SJSA1 (cell line): ENCODE data around the gene SDE2. TPM values are rescaled to one million over a fixed set of nuclear protein-coding genes. Genes with fewer than 3 reads are reported as not detected.

Experiments used
- DNase-seq, 2 experiments: peaks; one replicate each; pipeline ENCODE4 v3.0.0-alpha.2; 2015 to 2020; ENCODE audit warnings: low spot score in 2 of 2, low read depth in 1 of 2
- H3K27ac ChIP-seq: fragments of 250-450 bp; sonication (Bioruptor Pico); 2 replicates; pipeline ENCODE4 v1.5.1; 2020; ENCODE audit warnings: mild to moderate bottlenecking, moderate library complexity
- H3K27me3 ChIP-seq: fragments of 250-450 bp; sonication (Bioruptor Pico); replicated peaks from 2 replicates; pipeline ENCODE4 v1.5.1; 2020; ENCODE audit warnings: mild to moderate bottlenecking, moderate library complexity
- H3K36me3 ChIP-seq: fragments of 250-450 bp; sonication (Bioruptor Pico); 2 replicates; pipeline ENCODE4 v1.5.1; 2020; ENCODE audit warnings: mild to moderate bottlenecking
- H3K4me1 ChIP-seq: fragments of 250-450 bp; sonication (Bioruptor Pico); replicated peaks from 2 replicates; pipeline ENCODE4 v1.6.1; 2021; ENCODE audit warnings: mild to moderate bottlenecking
- H3K4me3 ChIP-seq: fragments of 250-450 bp; sonication (Bioruptor Pico); 2 replicates; pipeline ENCODE4 v1.5.1; 2020; ENCODE audit warnings: mild to moderate bottlenecking
- H3K9me3 ChIP-seq: fragments of 250-450 bp; sonication (Bioruptor Pico); replicated peaks from 2 replicates; pipeline ENCODE4 v1.5.1; 2020; ENCODE audit warnings: mild to moderate bottlenecking
- total RNA-seq: library from RNA; depleted of rRNA; stranded (reverse); fragments of >200 nt; shearing (Covaris generic); gene quantifications from 2 replicates; pipeline ENCODE4 v1.2.3, GENCODE V29; 2014; rRNA removed

The SDE2 gene
- 38.5 and 43.9 TPM in 2 replicates for total RNA-seq

DNA sequence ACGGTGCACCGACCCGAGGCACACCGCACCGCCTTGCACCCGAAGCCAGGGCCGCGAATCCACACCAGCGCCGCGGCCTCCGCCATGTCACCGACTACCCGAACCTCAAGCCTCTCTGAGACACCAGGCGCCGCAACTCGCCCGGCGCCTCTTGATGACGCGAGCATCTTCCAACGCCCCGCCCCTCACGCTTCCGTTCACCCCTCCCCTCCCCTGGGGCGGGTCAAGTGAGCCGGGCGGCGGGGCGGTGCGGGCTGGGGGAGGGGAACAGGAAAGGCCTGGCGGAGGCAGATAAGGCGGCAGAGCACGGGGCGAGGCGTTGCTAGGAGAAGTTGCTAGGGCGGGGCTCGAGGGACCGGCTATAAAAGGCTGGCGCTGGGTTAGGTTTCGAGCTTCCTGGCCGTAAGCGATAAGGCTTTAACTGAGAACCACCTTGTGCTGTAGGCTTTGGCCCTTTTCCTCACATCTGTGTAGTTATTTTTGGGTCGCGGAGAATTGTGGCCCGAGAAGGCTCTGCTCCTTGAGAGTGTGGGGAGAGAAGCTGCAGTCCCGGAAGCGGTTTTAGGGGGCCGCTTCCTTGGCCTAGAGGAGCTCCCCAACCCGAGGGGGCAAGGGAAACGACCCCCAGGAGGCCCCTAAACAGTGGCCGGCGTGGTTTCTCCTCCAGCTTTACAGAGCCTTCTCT, at the start of gene SDE2:
Gene SDE2, minus strand, starts transcription at position 117 of the 685 bp plus-strand sequence. Its CDS starts 31 bp downstream, at position 86.
- H3K9me3 ChIP-seq = no peaks in the 10 kb centered on the region
- H3K4me1 ChIP-seq = peaks cover 45% of the 10 kb centered on the region
- peak within 1 kb of the TSS; percentile 69 for H3K27ac ChIP-seq
- peaks cover 39% of the 10 kb centered on the region for H3K36me3 ChIP-seq
- H3K4me3 ChIP-seq = peak within 1 kb of the TSS; percentile 69
- no peaks in the 10 kb centered on the region for H3K27me3 ChIP-seq
- peak; percentile 94 to 100 for DNase-seq

DNA sequence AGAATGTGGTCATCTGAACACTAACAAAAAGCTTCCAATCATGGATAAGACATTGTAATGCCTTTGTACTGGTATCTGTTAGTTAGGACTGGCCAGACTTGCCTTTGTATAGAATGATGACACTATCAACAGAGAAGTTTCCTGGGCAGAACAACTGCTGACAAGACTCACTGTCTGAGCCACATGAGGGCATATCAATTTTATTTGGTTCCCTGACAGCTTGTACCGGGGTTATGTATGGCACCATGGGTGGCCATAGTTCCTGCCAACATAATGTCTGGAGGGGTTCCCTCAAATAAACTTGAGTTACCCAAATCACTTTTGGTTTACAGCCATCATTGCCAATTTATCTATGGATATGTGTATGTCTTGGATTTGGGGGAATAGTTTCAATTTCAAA, 49.7 kb upstream of the SDE2 start:
- H3K9me3 ChIP-seq = no peaks in the 10 kb centered on the region
- no peak overlapping the region for H3K27ac ChIP-seq
- no peaks in the 10 kb centered on the region for H3K27me3 ChIP-seq
- no peak overlapping the region for H3K4me3 ChIP-seq
- H3K4me1 ChIP-seq = peaks cover 13% of the 10 kb centered on the region
- no peaks in the 10 kb centered on the region for H3K36me3 ChIP-seq
- no peak for DNase-seq

DNA sequence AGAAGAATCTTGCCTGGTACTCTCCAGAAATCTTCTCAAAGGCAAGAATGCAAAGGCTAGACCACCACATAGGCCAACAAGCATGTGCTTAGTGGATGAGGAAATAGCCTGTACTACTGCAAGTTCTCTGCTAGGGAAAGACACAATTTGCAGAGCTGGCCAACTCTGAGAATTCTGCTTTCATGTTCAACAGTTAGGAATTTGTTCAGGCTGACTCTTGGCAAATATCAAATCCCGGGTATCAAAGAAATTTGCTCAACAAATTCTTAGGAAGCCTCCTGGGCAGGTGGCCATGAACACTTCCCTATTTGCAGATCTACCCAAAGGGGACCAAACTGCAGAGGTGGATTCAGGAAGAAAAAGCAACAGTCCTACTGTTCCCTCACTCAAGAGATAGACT, 48.4 kb upstream of the SDE2 start:
- no peaks in the 10 kb centered on the region for H3K36me3 ChIP-seq
- no peak for DNase-seq

DNA sequence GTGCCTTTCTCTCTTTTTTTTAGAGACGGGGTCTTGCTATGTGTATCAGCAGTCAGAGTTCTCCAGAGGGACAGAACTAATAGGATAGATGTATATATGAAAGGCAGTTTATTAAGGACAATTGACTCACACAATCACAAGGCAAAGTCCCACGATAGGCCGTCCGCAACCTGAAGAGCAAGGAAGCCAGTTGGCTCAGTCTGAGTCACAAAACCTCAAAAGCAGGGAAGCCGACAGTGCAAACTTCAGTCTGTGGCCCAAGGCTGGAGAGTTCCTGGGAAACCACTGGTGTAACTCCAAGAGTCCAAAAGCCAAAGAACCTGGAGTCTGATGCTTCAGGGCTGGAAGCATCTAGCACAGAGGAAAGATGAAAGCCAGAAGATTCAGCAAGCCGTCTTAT, 47.1 kb upstream of the SDE2 start:
- H3K4me3 ChIP-seq = no peak overlapping the region
- no peaks in the 10 kb centered on the region for H3K36me3 ChIP-seq
- no peaks in the 10 kb centered on the region for H3K27me3 ChIP-seq
- H3K4me1 ChIP-seq = peaks cover 13% of the 10 kb centered on the region
- no peaks in the 10 kb centered on the region for H3K9me3 ChIP-seq
- H3K27ac ChIP-seq = no peak overlapping the region
- DNase-seq = peak; percentile 61 to 72

More for the DNA sequence above, 48.4 kb upstream of the SDE2 start:
- no peaks in the 10 kb centered on the region for H3K27me3 ChIP-seq
- peaks cover 13% of the 10 kb centered on the region for H3K4me1 ChIP-seq
- no peak overlapping the region for H3K27ac ChIP-seq
- H3K4me3 ChIP-seq = no peak overlapping the region
- no peaks in the 10 kb centered on the region for H3K9me3 ChIP-seq

DNA sequence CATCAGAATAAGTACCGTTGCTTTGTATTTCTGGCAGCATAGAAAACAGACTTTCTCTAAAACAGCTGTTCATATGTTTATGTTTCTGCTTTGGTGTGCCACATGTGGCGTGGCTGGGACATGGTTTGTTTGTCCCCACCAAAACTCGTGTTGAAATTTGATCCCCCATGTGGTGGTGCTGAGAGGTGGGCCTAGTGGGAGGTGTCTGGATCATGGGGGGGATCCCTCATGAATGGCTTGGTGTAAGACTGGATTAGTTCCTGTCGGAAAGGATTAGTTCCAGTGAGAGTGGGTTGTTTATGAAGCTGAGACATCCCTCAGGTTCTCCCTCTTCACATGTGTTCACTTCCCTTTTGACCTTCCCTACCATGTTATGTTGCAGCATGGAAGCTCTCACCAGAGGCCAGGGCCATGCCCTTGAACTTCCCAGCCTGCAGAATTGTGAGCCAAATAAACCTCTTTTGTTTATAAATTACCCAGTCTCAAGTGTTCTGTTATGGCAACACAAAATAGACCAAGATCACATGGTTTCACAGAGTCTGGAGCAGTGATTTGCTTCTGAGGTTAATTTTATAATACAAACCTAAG, 45.5 kb upstream of the SDE2 start:
- DNase-seq = no peak
- Histone ChIP-seq H3K27me3 (no peaks in the 10 kb centered on the region), H3K4me3 (no peak overlapping the region), H3K27ac (no peak overlapping the region), H3K9me3 (no peaks in the 10 kb centered on the region), H3K4me1 (peaks cover 13% of the 10 kb centered on the region), H3K36me3 (no peaks in the 10 kb centered on the region)

DNA sequence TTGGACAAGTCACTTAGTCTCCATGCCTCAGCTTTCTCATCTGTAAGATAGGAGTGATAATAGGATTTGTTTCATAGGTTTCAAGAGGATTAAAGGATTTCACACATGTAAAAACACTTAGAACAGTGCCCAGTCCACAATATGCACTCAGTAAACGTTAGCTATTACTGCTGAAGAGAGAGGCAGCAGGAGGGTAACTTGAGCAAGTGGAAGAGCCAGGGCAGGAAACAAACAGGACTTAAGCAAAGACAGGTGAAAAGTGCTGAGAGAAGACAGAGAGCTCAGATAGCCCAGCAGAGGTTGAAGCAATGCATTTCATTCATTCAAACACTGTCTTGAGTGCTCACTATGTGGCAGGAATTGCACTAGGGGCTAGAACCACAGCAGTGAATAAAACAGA, 42.3 kb upstream of the SDE2 start:
- Histone ChIP-seq H3K27ac (no peak overlapping the region), H3K36me3 (no peaks in the 10 kb centered on the region), H3K9me3 (no peaks in the 10 kb centered on the region), H3K4me1 (peaks cover 7% of the 10 kb centered on the region), H3K4me3 (no peak overlapping the region), H3K27me3 (no peaks in the 10 kb centered on the region)
- no peak for DNase-seq

DNA sequence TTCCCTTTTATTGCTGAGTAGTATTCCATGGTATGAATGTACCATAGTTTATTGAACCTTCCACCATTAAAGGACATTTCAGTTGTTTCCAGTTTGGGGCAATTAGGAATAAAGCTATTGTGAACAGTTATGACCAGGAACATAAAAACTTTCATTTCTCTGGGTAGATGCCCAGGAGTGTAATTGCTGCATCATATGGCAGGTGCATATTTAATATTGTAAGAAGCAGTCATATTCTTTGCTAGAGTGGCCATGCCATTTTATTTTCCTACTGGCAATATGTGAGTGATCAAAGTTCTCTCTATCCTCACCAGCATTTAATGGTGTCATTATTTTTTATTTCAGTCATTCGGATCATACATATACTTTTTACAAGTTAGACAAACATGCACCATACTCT, 39.5 kb upstream of the SDE2 start:
- H3K9me3 ChIP-seq = no peaks in the 10 kb centered on the region
- no peaks in the 10 kb centered on the region for H3K27me3 ChIP-seq
- no peak overlapping the region for H3K27ac ChIP-seq
- no peak overlapping the region for H3K4me3 ChIP-seq
- H3K36me3 ChIP-seq = no peaks in the 10 kb centered on the region
- no peaks in the 10 kb centered on the region for H3K4me1 ChIP-seq
- no peak for DNase-seq

DNA sequence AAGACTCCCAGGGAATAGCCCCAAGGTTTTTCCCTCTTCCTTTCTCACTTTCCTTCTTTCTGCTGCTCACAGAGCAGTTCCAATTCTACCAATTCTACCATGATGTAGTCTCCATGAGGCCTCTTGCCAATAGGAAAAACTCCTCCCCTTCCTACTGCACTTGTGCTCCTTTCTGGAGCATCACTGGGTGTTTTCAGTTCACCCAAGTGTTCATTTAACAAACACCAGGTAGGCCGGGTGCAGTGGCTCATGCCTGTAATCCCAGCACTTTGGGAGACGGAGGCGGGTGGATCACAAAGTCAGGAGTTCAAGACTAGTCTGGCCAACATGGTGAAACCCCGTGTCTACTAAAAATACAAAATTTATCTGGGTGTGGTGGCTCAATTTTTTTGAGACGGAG, 36.8 kb upstream of the SDE2 start:
- H3K9me3 ChIP-seq = no peaks in the 10 kb centered on the region
- H3K27me3 ChIP-seq = no peaks in the 10 kb centered on the region
- no peak for DNase-seq
- H3K4me3 ChIP-seq = no peak overlapping the region
- H3K27ac ChIP-seq = no peak overlapping the region
- no peaks in the 10 kb centered on the region for H3K36me3 ChIP-seq
- H3K4me1 ChIP-seq = no peaks in the 10 kb centered on the region

DNA sequence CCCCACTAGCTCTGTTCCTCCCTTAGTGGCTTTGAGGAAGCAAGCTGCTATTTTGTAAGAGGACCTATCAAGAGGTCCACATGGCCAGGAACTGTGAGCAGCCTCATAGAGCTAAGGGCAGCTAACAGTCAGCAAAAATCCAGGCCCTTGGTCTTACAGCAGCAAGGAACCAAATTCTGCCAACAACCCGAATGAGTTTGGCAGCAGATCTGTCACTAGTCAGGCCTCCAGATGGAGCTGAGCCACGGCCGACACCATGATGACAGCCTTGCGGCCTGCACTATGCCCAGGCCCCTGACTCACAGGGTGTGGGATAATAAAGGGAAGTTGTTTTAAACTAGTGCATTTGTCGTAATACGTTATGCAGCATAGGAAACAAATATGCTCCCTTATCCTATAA, 35.3 kb upstream of the SDE2 start:
- H3K27ac ChIP-seq = no peak overlapping the region
- no peak overlapping the region for H3K4me3 ChIP-seq
- H3K4me1 ChIP-seq = no peaks in the 10 kb centered on the region
- no peak for DNase-seq
- H3K36me3 ChIP-seq = no peaks in the 10 kb centered on the region
- H3K9me3 ChIP-seq = no peaks in the 10 kb centered on the region
- H3K27me3 ChIP-seq = no peaks in the 10 kb centered on the region

DNA sequence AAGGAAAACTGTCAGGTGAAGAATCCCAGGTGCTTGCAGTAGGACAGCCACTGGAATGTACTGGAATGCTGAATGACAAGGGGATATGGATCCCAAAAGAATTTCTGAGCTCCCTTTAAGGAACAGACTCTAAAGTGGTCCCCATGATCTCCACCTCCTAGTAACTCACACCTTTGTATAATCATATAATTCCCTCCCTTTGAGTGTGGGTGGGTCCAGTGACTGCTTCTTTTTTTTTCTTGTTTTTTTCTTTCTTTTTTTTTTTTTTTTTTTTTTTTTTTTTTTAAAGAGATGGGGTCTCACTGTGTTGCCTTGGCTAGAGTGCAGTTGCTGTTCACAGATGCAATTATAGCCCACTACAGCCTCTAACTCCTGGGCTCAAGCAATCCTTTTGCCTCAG, 34.8 kb upstream of the SDE2 start:
- Histone ChIP-seq H3K9me3 (no peaks in the 10 kb centered on the region), H3K36me3 (no peaks in the 10 kb centered on the region), H3K4me1 (no peaks in the 10 kb centered on the region), H3K27me3 (no peaks in the 10 kb centered on the region), H3K27ac (no peak overlapping the region), H3K4me3 (no peak overlapping the region)
- no peak for DNase-seq

DNA sequence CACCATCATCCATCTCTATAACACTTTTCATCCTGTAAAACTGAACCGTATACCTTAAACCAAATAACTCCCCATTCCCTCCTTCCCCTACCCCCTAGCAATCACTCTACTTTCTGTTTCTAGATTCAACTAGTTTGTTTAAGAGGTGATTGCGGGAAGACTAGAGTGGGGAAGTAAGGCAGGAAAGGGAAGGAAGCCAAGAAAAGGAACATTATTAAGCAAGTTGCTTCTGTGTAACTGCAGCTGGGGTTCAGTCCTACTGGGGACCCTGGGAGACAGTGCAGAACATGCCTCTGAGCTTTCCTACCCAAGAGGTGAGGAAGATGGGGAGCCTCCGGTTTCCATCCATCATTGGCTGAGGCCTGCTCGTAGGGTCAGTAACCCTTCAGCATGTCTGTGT, 34.4 kb upstream of the SDE2 start:
- Histone ChIP-seq H3K4me3 (no peak overlapping the region), H3K27me3 (no peaks in the 10 kb centered on the region), H3K36me3 (no peaks in the 10 kb centered on the region), H3K4me1 (no peaks in the 10 kb centered on the region), H3K9me3 (no peaks in the 10 kb centered on the region), H3K27ac (no peak overlapping the region)
- DNase-seq = no peak

DNA sequence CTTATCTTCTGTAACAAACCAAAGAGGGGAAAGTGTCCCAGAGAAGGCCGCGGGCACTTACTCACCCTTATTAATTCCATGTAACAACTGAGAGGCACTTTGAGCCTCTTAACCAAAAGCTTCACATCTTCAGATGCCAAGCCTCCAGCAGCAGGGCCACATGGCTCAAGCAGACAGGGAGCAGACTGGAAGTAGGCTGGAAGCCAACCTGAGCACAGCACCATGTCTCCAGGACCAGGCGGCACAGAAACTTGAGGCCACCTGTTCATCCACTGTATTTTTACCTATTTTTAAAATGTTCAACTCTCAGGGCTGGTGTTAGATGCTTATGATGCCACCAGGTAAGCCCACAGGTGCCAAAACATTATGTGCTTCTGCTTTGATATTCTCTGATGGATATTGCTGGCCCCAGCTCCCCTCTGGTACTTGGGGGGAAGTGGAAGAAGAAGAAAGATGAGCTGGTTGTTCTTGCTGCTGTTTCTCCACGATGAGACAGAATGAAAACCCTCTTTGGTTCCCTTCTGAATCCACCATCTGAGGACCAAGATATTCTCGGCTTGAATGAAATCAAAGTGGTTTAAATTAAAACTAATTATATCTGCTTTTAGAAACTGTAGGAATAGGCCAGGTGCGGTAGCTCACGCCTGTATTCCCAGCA, 30.6 kb upstream of the SDE2 start:
- Histone ChIP-seq H3K27ac (no peak overlapping the region), H3K27me3 (no peaks in the 10 kb centered on the region), H3K4me3 (no peak overlapping the region), H3K9me3 (no peaks in the 10 kb centered on the region), H3K4me1 (no peaks in the 10 kb centered on the region), H3K36me3 (no peaks in the 10 kb centered on the region)
- no peak for DNase-seq

DNA sequence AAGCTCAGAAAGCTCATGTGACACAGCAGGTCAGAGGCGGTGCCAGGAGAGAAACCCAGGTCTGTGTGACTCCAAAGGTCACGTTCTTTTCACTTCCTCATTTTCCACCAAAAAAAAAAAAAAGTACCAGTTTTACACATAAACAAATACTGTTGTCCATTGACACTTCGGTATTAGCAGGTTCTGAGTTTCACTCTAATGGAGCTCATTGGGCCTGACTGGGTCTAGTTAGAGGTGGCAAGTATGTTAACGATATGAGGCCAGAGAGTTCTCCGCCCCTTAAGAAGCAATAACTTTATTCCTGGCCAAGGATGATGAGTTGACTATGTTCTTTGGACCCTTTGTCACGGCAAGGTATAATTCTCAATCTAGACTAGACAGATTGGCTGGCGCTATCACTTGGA, 30.0 kb upstream of the SDE2 start:
- Histone ChIP-seq H3K4me3 (no peak overlapping the region), H3K27me3 (no peaks in the 10 kb centered on the region), H3K9me3 (no peaks in the 10 kb centered on the region), H3K27ac (no peak overlapping the region), H3K4me1 (no peaks in the 10 kb centered on the region), H3K36me3 (no peaks in the 10 kb centered on the region)
- no peak for DNase-seq

DNA sequence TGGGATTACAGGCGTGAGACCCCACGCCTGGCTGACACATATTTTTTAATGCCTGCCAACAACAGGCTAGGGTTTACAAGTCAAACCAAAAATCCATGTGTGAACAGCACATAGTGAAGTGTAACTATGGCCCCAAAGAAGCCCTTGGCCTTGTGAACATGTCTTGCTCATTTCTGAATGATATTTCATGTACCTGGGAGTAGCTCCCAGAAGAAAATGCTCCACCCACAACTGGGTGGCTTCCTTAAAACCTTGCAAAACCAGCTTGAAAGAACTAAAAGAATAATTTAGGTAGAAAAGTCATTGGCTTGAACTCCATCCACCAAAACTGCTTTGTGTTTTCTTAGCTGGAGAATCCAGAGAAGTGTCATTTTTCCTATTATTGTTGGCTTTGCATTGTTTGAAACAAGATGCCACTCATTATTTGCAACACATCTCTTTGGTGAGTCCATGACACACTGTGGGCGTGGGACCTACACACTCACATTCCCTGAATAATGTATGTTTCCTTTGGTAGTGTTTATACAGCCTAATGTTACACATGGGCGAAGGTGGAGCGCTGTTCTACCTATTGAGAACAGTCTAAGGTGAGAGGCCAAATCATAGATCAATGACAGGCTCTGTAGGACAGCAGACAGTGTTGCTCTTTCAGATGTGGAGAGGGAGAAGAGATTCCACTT, 28.5 kb upstream of the SDE2 start:
- DNase-seq = no peak
- H3K27ac ChIP-seq = no peak overlapping the region
- no peaks in the 10 kb centered on the region for H3K36me3 ChIP-seq
- H3K4me3 ChIP-seq = no peak overlapping the region
- H3K27me3 ChIP-seq = no peaks in the 10 kb centered on the region
- H3K9me3 ChIP-seq = no peaks in the 10 kb centered on the region
- no peaks in the 10 kb centered on the region for H3K4me1 ChIP-seq
